IPS DF 6.9 (cell line): ENCODE measurements around the gene ST6GALNAC2.

Source experiments
- DNase-seq: peaks from one replicate; pipeline ENCODE4 v3.0.0-alpha.2; 2013; ENCODE audit warnings: low read depth, low spot score
- H3K27ac ChIP-seq: one replicate; pipeline ENCODE4 v1.5.1; 2013; ENCODE audit warnings: low read length, control low read depth
- H3K27me3 ChIP-seq: 2 replicates; pipeline ENCODE4 v1.6.1; 2013; ENCODE audit warnings: mild to moderate bottlenecking, low read length; ENCODE audit not compliant: control insufficient read depth, insufficient read depth
- H3K36me3 ChIP-seq: 2 replicates; pipeline ENCODE4 v1.6.1; 2013; ENCODE audit warnings: low read length; ENCODE audit not compliant: control insufficient read depth, insufficient read depth
- H3K4me1 ChIP-seq: 2 replicates; pipeline ENCODE4 v1.6.1; 2013; ENCODE audit warnings: low read length; ENCODE audit not compliant: control insufficient read depth, insufficient read depth
- H3K4me3 ChIP-seq: 2 replicates; pipeline ENCODE4 v1.5.1; 2013; ENCODE audit warnings: mild to moderate bottlenecking, low read length
- H3K9me3 ChIP-seq: 2 replicates; pipeline ENCODE4 v1.6.1; 2013; ENCODE audit warnings: low read length, inconsistent platforms; ENCODE audit not compliant: control insufficient read depth, insufficient read depth
- WGBS: extraction: QIAGEN DNeasy Blood & Tissue Kit; methylation state at CpG from one replicate; pipeline ENCODE4 v1.1.7; 2013; ENCODE audit warnings: mixed read lengths, missing lambda C conversion rate; ENCODE audit not compliant: insufficient read length, insufficient coverage; 5-methylcytosine and 5-hydroxymethylcytosine counted together

ST6GALNAC2 gene

GRCh38 chr17:76519048-76519966 lies 66.4 kb downstream of the ST6GALNAC2 start:
- no CpG with 5 or more reads among the region's 15 CpGs for WGBS
- 0 out of 2 replicates have a peak, but pooled peaks cover 1% of the 10 kb centered on the region for H3K4me1 ChIP-seq
- H3K27ac ChIP-seq, result no peak overlapping the region
- no peaks in the 10 kb centered on the region for H3K27me3 ChIP-seq
- H3K36me3 ChIP-seq, result no peaks in the 10 kb centered on the region
- DNase-seq, result no peak
- H3K9me3 ChIP-seq, result no peaks in the 10 kb centered on the region
- H3K4me3 ChIP-seq, result no peak overlapping the region

GRCh38 chr17:76517638-76518038 lies 68.0 kb downstream of the ST6GALNAC2 start:
- H3K27ac ChIP-seq, result no peak overlapping the region
- no peaks in the 10 kb centered on the region for H3K27me3 ChIP-seq
- H3K9me3 ChIP-seq, result no peaks in the 10 kb centered on the region
- no peak overlapping the region for H3K4me3 ChIP-seq
- WGBS, result no CpG with 5 or more reads among the region's 11 CpGs
- no peak for DNase-seq
- H3K36me3 ChIP-seq, result no peaks in the 10 kb centered on the region
- no peaks in the 10 kb centered on the region for H3K4me1 ChIP-seq
